Body of pancreas (tissue), 4 donors: ENCODE data around the gene PHC2.

ENCODE experiments used
- CTCF ChIP-seq, 7 experiments: fragments of 450-650 bp in 4 of 7; fragments of 200-600 bp in 3 of 7; sonication (generic) in 3 of 7; IDR thresholded peaks; one replicate each; pipeline ENCODE4 v1.5.1; 2016 to 2019; ENCODE audit warnings: antibody characterized with exemption in 7 of 7
- POLR2A ChIP-seq, 3 donors: fragments of 450-650 bp; IDR thresholded peaks; one replicate each; pipeline ENCODE4 v1.6.1; 2016; ENCODE audit warnings: antibody characterized with exemption in 3 of 3, mild to moderate bottlenecking in 2 of 3

DNA sequence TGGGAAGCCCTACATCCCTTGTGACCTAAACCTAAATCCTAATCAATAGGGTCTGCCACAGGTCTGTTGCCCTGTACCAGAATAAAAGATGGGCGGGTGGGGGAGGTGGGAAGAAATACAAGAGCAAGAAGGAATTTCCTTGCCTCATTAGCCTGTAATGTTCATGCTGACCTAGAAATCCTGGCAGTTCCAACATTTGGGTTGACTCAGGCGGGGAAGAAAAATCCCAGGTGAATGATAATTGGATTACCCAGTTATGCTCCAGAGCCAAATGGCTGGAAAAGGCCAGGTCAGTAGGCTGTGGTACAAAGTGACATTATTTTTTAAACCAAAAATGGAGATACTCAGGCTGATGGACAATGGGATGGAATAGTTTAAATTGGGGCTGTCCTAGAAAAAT is 82.7 kb downstream of the PHC2 start:
- no peak for TF ChIP-seq CTCF (IDR thresholded peaks at IDR 0.05)
- no peak for TF ChIP-seq POLR2A (IDR thresholded peaks at IDR 0.05)
